ENCODE measurements around the gene SLC35F2.

DNA sequence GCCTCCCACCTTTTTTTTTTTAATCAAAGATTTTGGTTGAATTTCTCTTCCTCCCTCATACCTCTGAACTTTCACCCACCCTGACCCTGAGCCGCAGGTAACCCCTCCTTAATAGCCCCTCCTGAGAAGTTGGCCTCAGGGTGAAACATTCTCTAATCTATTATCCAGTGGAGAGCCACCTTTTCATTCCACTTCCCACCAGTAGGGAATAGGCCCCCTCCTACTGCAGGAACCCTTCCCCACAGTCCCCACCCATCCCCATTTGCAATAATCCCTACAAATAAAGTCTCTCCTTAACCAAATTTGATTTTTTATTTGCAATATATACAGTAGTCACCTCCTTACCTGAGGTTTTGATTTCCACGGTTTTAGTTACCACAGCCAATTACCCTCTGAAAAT lies 2.1 kb upstream of the SLC35F2 start:
- TF ChIP-seq, protein P1, sequence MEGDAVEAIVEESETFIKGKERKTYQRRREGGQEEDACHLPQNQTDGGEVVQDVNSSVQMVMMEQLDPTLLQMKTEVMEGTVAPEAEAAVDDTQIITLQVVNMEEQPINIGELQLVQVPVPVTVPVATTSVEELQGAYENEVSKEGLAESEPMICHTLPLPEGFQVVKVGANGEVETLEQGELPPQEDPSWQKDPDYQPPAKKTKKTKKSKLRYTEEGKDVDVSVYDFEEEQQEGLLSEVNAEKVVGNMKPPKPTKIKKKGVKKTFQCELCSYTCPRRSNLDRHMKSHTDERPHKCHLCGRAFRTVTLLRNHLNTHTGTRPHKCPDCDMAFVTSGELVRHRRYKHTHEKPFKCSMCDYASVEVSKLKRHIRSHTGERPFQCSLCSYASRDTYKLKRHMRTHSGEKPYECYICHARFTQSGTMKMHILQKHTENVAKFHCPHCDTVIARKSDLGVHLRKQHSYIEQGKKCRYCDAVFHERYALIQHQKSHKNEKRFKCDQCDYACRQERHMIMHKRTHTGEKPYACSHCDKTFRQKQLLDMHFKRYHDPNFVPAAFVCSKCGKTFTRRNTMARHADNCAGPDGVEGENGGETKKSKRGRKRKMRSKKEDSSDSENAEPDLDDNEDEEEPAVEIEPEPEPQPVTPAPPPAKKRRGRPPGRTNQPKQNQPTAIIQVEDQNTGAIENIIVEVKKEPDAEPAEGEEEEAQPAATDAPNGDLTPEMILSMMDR (IDR thresholded peaks at IDR 0.05): no peak
- TF ChIP-seq POLR2A (IDR thresholded peaks at IDR 0.05): no peak

Data from gastroesophageal sphincter (tissue), 3 donors.